ENCODE measurements around the gene FMC1. TPM values are rescaled to one million over a fixed set of nuclear protein-coding genes. Genes with fewer than 3 reads are reported as not detected.

Gene FMC1
- total RNA-seq, 4 donors from 2014 or later: 5.2 to 11.8 (median 7.8) TPM

DNA sequence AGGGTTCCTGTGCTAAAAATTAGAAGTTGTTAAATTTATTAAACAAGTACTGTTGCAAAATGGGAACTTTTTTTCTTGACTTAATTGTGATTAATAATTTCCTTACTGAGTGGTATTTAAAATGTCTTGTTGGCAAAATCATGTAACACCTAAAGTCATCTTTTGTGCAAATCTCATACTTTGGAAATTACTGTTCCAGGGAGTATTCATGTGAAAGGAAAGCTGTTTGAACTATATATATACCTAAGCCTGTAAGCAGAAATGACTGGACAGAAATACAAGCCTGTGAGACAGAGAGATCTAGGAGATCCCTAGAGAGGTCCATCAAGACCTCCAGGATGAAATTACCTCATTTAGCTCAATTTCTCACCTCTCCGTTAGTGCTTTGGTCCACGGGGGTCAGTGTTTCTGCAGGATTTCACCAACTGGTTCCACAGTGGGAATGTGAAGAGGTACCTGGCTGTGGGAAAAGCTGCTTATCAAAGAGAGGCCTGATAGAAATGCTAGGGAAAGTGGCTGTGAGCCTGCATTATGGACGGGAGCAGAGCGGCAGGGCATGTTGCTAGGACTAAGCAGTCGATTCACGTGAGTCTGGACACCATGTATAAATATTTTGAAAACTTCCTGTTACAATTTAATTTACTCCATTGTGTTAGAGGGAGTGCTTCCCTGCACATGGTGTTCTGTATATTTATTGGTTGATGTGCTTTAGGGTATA lies 26.5 kb downstream of the FMC1 start:
- Histone ChIP-seq H3K9me3 (no peaks in the 10 kb centered on the region), H3K27ac (no peak overlapping the region), H3K27me3 (no peaks in the 10 kb centered on the region), H3K36me3 (peaks cover 17% of the 10 kb centered on the region), H3K4me1 (peaks cover 48% of the 10 kb centered on the region), H3K4me3 (no peak overlapping the region)
- no peak for DNase-seq (ENCODE audit: low spot score in 2 of 2)
- 78% methylated on average over 6 of the region's 6 CpGs for WGBS
- TF ChIP-seq, protein P1, sequence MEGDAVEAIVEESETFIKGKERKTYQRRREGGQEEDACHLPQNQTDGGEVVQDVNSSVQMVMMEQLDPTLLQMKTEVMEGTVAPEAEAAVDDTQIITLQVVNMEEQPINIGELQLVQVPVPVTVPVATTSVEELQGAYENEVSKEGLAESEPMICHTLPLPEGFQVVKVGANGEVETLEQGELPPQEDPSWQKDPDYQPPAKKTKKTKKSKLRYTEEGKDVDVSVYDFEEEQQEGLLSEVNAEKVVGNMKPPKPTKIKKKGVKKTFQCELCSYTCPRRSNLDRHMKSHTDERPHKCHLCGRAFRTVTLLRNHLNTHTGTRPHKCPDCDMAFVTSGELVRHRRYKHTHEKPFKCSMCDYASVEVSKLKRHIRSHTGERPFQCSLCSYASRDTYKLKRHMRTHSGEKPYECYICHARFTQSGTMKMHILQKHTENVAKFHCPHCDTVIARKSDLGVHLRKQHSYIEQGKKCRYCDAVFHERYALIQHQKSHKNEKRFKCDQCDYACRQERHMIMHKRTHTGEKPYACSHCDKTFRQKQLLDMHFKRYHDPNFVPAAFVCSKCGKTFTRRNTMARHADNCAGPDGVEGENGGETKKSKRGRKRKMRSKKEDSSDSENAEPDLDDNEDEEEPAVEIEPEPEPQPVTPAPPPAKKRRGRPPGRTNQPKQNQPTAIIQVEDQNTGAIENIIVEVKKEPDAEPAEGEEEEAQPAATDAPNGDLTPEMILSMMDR (IDR thresholded peaks at IDR 0.05): no peak
- TF ChIP-seq POLR2A (IDR thresholded peaks at IDR 0.05): no peak
- TF ChIP-seq EP300 (IDR thresholded peaks at IDR 0.05): no peak
- TF ChIP-seq POLR2AphosphoS5 (IDR thresholded peaks at IDR 0.05): no peak

DNA sequence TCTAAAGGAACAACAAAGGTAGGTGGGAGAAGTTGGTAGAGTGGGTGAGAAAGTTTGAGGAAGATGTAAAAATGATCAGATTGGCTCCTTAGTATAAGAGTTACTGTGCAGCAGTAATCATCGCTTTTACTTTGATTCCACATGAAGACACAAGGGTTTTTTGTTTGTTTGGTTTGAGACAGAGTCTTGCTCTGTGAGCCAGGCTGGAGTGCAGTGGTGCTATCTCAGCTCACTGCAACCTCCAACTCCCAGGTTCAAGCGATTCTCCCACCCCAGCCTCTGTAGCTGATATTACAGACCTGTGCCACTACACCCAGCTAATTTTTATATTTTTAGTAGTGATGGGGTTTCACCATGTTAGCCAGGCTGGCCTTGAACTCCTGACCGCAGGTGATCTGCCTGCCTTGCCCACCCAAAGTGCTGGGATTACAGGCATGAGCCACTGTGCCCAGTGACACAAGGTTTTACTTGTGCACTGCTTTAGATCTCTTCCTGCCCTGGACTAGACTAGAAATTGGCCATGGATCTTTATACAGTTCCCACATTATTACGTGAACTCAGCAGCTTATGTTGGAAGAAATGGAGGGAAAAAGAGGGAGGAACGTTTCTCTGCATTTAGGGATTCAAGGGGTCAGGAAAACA lies 29.3 kb downstream of the FMC1 start:
- no peak for TF ChIP-seq POLR2AphosphoS5 (IDR thresholded peaks at IDR 0.05)
- Histone ChIP-seq H3K4me1 (peaks cover 51% of the 10 kb centered on the region), H3K36me3 (peaks cover 15% of the 10 kb centered on the region), H3K27ac (no peak overlapping the region), H3K4me3 (no peak overlapping the region), H3K9me3 (no peaks in the 10 kb centered on the region), H3K27me3 (no peaks in the 10 kb centered on the region)
- DNase-seq (ENCODE audit: low spot score in 2 of 2): no peak
- WGBS: 81% methylated on average over 5 of the region's 5 CpGs

DNA sequence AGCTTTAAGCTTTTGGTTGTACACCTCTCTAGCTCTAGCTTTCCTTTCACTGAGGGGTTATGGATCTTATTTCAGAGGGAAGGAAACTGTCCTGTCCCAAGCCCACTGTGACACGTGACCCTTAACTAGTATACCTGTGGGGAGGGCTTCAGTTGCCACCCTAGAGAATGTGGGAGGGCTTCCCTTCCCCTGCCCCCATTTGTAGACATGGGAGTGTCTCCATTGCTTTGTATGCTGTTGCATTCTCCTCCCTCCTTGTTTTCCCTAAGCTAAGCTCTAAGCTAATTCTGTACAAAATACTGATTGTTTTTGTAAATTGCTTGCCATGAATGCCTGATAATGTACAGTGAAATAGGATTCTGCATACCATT lies 29.8 kb downstream of the FMC1 start:
- Histone ChIP-seq H3K9me3 (no peaks in the 10 kb centered on the region), H3K27ac (no peak overlapping the region), H3K27me3 (no peaks in the 10 kb centered on the region), H3K4me1 (peaks cover 47% of the 10 kb centered on the region), H3K4me3 (no peak overlapping the region), H3K36me3 (peaks cover 12% of the 10 kb centered on the region)
- TF ChIP-seq, protein P1 (IDR thresholded peaks at IDR 0.05): no peak
- TF ChIP-seq EP300 (IDR thresholded peaks at IDR 0.05): no peak
- no peak for TF ChIP-seq POLR2A (IDR thresholded peaks at IDR 0.05)
- no peak for TF ChIP-seq POLR2AphosphoS5 (IDR thresholded peaks at IDR 0.05)
- no peak for DNase-seq (ENCODE audit: low spot score in 2 of 2)
- WGBS: 83% methylated on average over 1 of the region's 1 CpG

DNA sequence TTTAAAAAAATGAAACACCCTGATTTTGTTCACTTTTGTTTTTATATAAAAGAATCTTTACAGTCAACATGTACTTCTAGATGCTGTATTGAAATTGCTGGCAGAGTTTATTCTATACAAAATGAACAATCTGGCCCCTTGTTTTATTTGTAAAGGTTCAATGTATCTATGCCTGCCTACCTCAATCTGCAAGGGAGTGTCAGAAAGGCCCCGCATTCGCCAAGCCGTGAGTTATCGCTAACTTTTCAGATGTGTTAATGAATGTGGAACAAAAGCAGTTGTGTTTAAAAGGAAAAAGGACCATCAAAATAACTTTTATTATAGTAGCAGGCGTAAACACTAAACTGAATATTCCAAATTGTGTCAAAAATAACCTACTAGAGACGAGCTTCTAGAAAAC lies 33.1 kb downstream of the FMC1 start:
- Histone ChIP-seq H3K4me1 (peaks cover 29% of the 10 kb centered on the region), H3K27me3 (no peaks in the 10 kb centered on the region), H3K27ac (no peak overlapping the region), H3K9me3 (no peaks in the 10 kb centered on the region), H3K4me3 (no peak overlapping the region), H3K36me3 (peaks cover 39% of the 10 kb centered on the region)
- 83% methylated on average over 6 of the region's 6 CpGs for WGBS
- no peak for DNase-seq (ENCODE audit: low spot score in 2 of 2)
- TF ChIP-seq POLR2AphosphoS5 (IDR thresholded peaks at IDR 0.05) (no peak), POLR2A (IDR thresholded peaks at IDR 0.05) (no peak), EP300 (IDR thresholded peaks at IDR 0.05) (no peak)
- TF ChIP-seq, protein P1 (IDR thresholded peaks at IDR 0.05): no peak

DNA sequence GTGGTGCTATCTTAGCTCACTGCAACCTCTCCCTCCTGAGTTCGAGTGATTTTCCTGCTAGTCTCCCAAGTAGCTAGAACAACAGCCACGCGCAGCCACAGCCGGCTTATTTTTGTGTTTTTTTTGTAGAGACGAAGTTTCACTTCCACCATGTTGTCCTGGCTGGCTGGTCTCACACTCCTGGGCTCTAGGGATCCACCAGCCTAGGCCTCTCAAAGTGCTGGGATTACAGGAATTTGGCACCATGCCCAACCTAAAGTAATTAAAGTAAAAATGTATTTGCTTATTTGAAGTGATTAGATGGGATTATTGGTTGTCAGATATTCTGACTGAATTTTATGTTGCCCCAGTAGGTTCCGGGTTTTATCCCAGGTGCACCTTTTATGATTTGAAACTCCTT lies 41.3 kb downstream of the FMC1 start:
- H3K36me3 ChIP-seq: peaks cover 78% of the 10 kb centered on the region

More for the DNA sequence above, 41.3 kb downstream of the FMC1 start:
- Histone ChIP-seq H3K27me3 (no peaks in the 10 kb centered on the region), H3K27ac (no peak overlapping the region), H3K9me3 (no peaks in the 10 kb centered on the region), H3K4me1 (no peaks in the 10 kb centered on the region), H3K4me3 (no peak overlapping the region)
- TF ChIP-seq POLR2AphosphoS5 (IDR thresholded peaks at IDR 0.05) (no peak), EP300 (IDR thresholded peaks at IDR 0.05) (no peak), POLR2A (IDR thresholded peaks at IDR 0.05) (no peak)
- TF ChIP-seq, protein P1 (IDR thresholded peaks at IDR 0.05): no peak
- no peak for DNase-seq (ENCODE audit: low spot score in 2 of 2)
- 89% methylated on average over 6 of the region's 6 CpGs for WGBS

Data from suprapubic skin (tissue), 4 donors.